ENCODE measurements around the gene AHDC1.

DNA sequence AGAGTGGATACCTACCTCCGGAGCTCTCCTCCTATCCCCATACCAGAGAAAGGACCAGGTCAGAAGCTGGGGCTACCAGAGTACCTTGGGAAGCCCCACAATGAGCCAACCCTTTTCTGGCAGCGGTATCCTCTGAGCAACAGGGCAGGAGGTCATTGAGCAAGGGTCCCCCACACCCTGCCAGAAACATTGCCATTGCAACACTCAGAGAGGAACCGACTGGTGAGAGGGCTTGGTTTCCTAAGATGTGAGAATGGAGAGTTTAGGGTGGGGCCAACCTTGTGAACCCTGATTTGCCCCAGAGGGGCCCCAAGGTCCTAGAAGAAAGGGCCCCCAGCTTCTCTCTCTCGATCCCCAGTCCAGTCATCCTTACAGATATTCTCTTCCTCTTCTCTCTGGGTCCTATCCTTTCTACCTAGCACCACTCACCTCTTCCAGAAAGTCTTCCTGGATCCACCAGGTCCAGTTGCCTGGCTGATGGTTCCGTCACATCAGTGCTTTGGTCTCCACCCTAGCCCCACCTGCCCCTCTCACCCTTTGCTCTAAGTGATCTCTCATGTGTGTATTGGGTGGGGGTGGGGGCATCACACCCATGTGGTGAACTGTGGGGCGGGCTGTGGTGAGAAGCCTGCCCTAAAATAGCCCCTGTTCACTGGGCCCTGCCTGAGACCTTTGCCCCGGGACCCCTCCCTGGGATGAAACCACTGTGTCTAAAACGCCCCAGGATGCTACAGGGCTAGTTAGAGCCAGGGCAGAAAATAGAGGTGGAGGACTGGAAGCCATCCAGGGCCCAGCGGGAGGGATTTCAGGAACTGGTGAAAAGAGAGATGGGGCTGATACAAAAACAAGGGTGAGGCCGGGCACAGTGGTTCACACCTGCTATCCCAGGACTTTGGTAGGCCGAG is 22.3 kb upstream of the AHDC1 start:
- TF ChIP-seq, protein P1, sequence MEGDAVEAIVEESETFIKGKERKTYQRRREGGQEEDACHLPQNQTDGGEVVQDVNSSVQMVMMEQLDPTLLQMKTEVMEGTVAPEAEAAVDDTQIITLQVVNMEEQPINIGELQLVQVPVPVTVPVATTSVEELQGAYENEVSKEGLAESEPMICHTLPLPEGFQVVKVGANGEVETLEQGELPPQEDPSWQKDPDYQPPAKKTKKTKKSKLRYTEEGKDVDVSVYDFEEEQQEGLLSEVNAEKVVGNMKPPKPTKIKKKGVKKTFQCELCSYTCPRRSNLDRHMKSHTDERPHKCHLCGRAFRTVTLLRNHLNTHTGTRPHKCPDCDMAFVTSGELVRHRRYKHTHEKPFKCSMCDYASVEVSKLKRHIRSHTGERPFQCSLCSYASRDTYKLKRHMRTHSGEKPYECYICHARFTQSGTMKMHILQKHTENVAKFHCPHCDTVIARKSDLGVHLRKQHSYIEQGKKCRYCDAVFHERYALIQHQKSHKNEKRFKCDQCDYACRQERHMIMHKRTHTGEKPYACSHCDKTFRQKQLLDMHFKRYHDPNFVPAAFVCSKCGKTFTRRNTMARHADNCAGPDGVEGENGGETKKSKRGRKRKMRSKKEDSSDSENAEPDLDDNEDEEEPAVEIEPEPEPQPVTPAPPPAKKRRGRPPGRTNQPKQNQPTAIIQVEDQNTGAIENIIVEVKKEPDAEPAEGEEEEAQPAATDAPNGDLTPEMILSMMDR (conservative IDR thresholded peaks at IDR 0.05 in 1 of 2, IDR thresholded peaks at IDR 0.05 in 1 of 2; ENCODE audit: low read depth in 1 of 2, low read length in 2 of 2): no peak
- no peak for TF ChIP-seq EZH2 (IDR thresholded peaks at IDR 0.05; ENCODE audit: low read length, missing control alignments)

Measured in fibroblast of lung (primary cell).